ENCODE measurements around the gene NCKAP5. TPM values are rescaled to one million over a fixed set of nuclear protein-coding genes. Genes with fewer than 3 reads are reported as not detected.

The NCKAP5 gene
- total and polyA plus RNA-seq, 9 of the 15 experiments (the other 6 are each of a cell fraction or from before 2014, with no cell fraction given): not detected

- CTCF ChIA-PET (ENCODE audit: low intra/inter-chr PET ratio): no interaction called here
- TF ChIP-seq ZNF512 (tag; IDR thresholded peaks at IDR 0.05): no peak
- Histone ChIP-seq H3K4me1 (replicated peaks in 1 of 2; ENCODE audit: control insufficient read depth in 2 of 2, insufficient read depth in 2 of 2, low read length in 2 of 2) (no peaks in the 10 kb centered on the region), H3K9ac (ENCODE audit: insufficient read depth in 1 of 2, low read depth in 2 of 2, low read length in 2 of 2) (no peak overlapping the region), H3K9me1 (ENCODE audit: control insufficient read depth, insufficient read depth, low read length) (no peaks in the 10 kb centered on the region), H3K36me3 (ENCODE audit: control insufficient read depth, insufficient read depth, low read length) (no peaks in the 10 kb centered on the region), H2AFZ (ENCODE audit: low read depth, low read length) (no peak overlapping the region), H3K4me3 (no peak overlapping the region), H3K4me2 (ENCODE audit: insufficient read depth, low read length) (no peak overlapping the region), H3K79me2 (ENCODE audit: control insufficient read depth, insufficient read depth, low read length) (no peaks in the 10 kb centered on the region), H3K27me3 (ENCODE audit: control insufficient read depth in 2 of 2, insufficient read depth in 2 of 2, low read length in 2 of 2) (no peaks in the 10 kb centered on the region), H3K9me3 (replicated peaks; ENCODE audit: control insufficient read depth, insufficient read depth, low read depth, low read length) (no peaks in the 10 kb centered on the region), H3K27ac (ENCODE audit: extremely low read depth, low read depth, low read length) (no peak overlapping the region), H4K20me1 (replicated peaks; ENCODE audit: control insufficient read depth, insufficient read depth, low read length) (no peaks in the 10 kb centered on the region)
- no peak for FAIRE-seq
- ATAC-seq: no peak
- DNase-seq (ENCODE audit: extremely low read depth in 1 of 4, low spot score in 3 of 4): no peak
- intact Hi-C loops (cut with micrococcal nuclease) (no loop called here), in situ Hi-C loops (cut with MboI) (no loop called here)
- POLR2A ChIA-PET: no interaction called here
- 4% methylated on average over 22 of the region's 68 CpGs for WGBS (ENCODE audit: insufficient coverage, low coverage, missing lambda C conversion rate)
- BruUV-seq (replicated peaks): no TSS peak
These were observed 302.0 kb downstream of the NCKAP5 start for GRCh38 chr2:133266041-133266925.

- no peak overlapping the region for H3K4me3 ChIP-seq
- ChIA-PET CTCF (ENCODE audit: low intra/inter-chr PET ratio) (no interaction called here), POLR2A (no interaction called here)
- no peak for DNase-seq (ENCODE audit: extremely low read depth in 1 of 4, low spot score in 3 of 4)
- H3K4me1 ChIP-seq (replicated peaks in 1 of 2; ENCODE audit: control insufficient read depth in 2 of 2, insufficient read depth in 2 of 2, low read length in 2 of 2): no peaks in the 10 kb centered on the region
- no peak overlapping the region for H3K27ac ChIP-seq (ENCODE audit: extremely low read depth, low read depth, low read length)
- no peak for ATAC-seq
- H2AFZ ChIP-seq (ENCODE audit: low read depth, low read length): no peak overlapping the region
- H3K79me2 ChIP-seq (ENCODE audit: control insufficient read depth, insufficient read depth, low read length): no peaks in the 10 kb centered on the region
- 9% methylated on average over 7 of the region's 19 CpGs for WGBS (ENCODE audit: insufficient coverage, low coverage, missing lambda C conversion rate)
- no peak overlapping the region for H3K4me2 ChIP-seq (ENCODE audit: insufficient read depth, low read length)
- FAIRE-seq: no peak
- no TSS peak for BruUV-seq (replicated peaks)
- H3K27me3 ChIP-seq (ENCODE audit: control insufficient read depth in 2 of 2, insufficient read depth in 2 of 2, low read length in 2 of 2): no peaks in the 10 kb centered on the region
- H3K9ac ChIP-seq (ENCODE audit: insufficient read depth in 1 of 2, low read depth in 2 of 2, low read length in 2 of 2): no peak overlapping the region
- no peaks in the 10 kb centered on the region for H3K9me1 ChIP-seq (ENCODE audit: control insufficient read depth, insufficient read depth, low read length)
- H3K36me3 ChIP-seq (ENCODE audit: control insufficient read depth, insufficient read depth, low read length): no peaks in the 10 kb centered on the region
- intact Hi-C loops (cut with micrococcal nuclease) (no loop called here), in situ Hi-C loops (cut with MboI) (no loop called here)
- no peaks in the 10 kb centered on the region for H4K20me1 ChIP-seq (replicated peaks; ENCODE audit: control insufficient read depth, insufficient read depth, low read length)
- H3K9me3 ChIP-seq (replicated peaks; ENCODE audit: control insufficient read depth, insufficient read depth, low read depth, low read length): no peaks in the 10 kb centered on the region
- no peak for TF ChIP-seq SMARCA4 (IDR thresholded peaks at IDR 0.05)
- no peak for TF ChIP-seq TFE3 (CRISPR knock-in tag; IDR thresholded peaks at IDR 0.05)
- TF ChIP-seq RNF219 (CRISPR knock-in tag; IDR thresholded peaks at IDR 0.05): no peak
- no peak for TF ChIP-seq ZNF24 (IDR thresholded peaks at IDR 0.05)
- no peak for TF ChIP-seq ZNF639 (CRISPR knock-in tag; conservative IDR thresholded peaks at IDR 0.05 in 1 of 2, IDR thresholded peaks at IDR 0.05 in 1 of 2)
- no peak for TF ChIP-seq FOXA1 (IDR thresholded peaks at IDR 0.05; ENCODE audit: borderline replicate concordance)
These were observed 302.8 kb downstream of the NCKAP5 start for GRCh38 chr2:133265432-133265949.

Data from K562 (cell line).